Tracheal epithelial cell (primary cell): ENCODE results near the gene HNF1A. TPM values are rescaled to one million over a fixed set of nuclear protein-coding genes. Genes with fewer than 3 reads are reported as not detected.

Experiments used
- total RNA-seq: library from RNA; depleted of rRNA; stranded (reverse); fragments of >200 nt; gene quantifications from 2 replicates; pipeline ENCODE4 v1.2.1, GENCODE V29; 2014

Gene HNF1A, protein sequence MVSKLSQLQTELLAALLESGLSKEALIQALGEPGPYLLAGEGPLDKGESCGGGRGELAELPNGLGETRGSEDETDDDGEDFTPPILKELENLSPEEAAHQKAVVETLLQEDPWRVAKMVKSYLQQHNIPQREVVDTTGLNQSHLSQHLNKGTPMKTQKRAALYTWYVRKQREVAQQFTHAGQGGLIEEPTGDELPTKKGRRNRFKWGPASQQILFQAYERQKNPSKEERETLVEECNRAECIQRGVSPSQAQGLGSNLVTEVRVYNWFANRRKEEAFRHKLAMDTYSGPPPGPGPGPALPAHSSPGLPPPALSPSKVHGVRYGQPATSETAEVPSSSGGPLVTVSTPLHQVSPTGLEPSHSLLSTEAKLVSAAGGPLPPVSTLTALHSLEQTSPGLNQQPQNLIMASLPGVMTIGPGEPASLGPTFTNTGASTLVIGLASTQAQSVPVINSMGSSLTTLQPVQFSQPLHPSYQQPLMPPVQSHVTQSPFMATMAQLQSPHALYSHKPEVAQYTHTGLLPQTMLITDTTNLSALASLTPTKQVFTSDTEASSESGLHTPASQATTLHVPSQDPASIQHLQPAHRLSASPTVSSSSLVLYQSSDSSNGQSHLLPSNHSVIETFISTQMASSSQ
- 0.48 TPM in 1 of 2 replicates, not detected in the other for total RNA-seq

GRCh38 chr12:120978296-120979219, at the start of gene HNF1A:
TSS of gene HNF1A (plus strand) at chr12:120978543. CDS start at chr12:120978769, 226 bp downstream.

DNA sequence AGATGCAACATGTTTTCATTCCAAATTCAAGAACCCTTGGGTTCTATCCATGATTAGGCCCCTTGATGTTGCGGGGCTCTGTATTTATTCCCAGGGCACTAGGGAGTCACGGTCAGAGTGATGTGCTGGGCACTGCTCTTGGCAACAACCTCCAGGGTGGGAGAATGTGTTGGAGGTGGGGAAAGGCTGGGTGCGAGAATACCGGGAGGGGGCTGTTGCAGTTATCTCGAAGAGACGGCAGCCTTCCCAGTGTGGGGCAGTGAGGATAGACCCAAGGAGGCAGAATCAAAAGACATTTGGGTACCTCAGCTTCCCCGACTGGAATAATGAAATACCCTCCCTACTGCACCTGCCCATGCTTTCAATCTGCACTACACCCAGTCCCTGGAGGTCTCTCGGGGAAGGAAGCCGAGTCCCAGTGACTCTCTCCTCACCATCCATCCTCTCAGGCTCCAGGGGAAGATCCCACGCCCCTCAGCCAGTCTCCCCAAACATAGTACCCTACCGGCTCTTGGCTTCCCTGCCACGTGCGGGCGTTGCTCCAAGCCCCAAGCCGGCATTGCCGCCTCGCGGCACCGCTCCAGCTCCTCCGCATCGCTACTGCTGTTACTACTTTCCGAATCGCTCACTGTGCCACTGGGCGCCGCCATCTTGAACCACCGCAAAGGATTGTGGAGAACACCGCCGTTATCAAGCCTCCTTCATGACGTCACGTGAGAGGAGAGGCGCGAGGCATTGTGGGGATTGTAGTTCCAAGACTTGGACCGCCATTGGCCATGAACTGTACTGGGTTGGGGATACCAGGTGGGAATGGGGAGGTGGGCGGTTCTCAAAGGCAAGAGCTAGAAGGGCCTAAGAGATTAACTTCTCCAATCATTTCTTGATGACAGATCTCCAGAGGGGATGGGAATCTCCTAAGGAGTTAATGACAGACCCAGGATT, 37.8 kb downstream of the HNF1A start, which contains the start of gene C12orf43:
Gene C12orf43 (minus strand): TSS at position 663 of the 942 bp plus-strand sequence. CDS start 13 bp downstream, at position 650.

GRCh38 chr12:121038861-121039668, 60.7 kb downstream of the HNF1A start, which contains the start of gene OASL:
TSS of gene OASL (minus strand) at chr12:121039246. CDS start at chr12:121038971, 275 bp downstream.

Other genes starting within 250 kb of the HNF1A start
- 5.5 and 9.2 TPM in 2 replicates for gene SPPL3, start 74.2 kb upstream of the HNF1A start, total RNA-seq
- gene C12orf43, start 37.9 kb downstream of the HNF1A start, total RNA-seq: 3.2 and 4.6 TPM in 2 replicates
- 1.1 and 1.7 TPM in 2 replicates for gene OASL, start 60.7 kb downstream of the HNF1A start, total RNA-seq
- gene P2RX7, start 154.3 kb downstream of the HNF1A start, total RNA-seq: 0.43 and 0.72 TPM in 2 replicates
- gene P2RX4, start 231.6 kb downstream of the HNF1A start, total RNA-seq: 6.0 and 23.9 TPM in 2 replicates